Right atrium auricular region (tissue), 2 donors: ENCODE results near the gene SYT14. TPM values are rescaled to one million over a fixed set of nuclear protein-coding genes. Genes with fewer than 3 reads are reported as not detected.

ENCODE experiments used
- DNase-seq: peaks from one replicate; pipeline ENCODE4 v3.0.0-alpha.2; 2019; ENCODE audit warnings: low spot score
- H3K27ac ChIP-seq, 2 donors: fragments of 200-600 bp; sonication (generic); 1 replicate in 1 of 2; 2 replicates in 1 of 2; pipeline ENCODE4 v1.5.1; 2016 to 2019
- H3K27me3 ChIP-seq, 2 donors: fragments of 200-600 bp; sonication (generic); one replicate each; pipeline versions ENCODE4 v1.5.1 to v1.6.0; 2017 to 2019
- H3K36me3 ChIP-seq: fragments of 200-600 bp; sonication (generic); one replicate; pipeline ENCODE4 v1.5.1; 2016
- H3K4me1 ChIP-seq, 2 donors: fragments of 200-600 bp; sonication (generic); one replicate each; pipeline versions ENCODE4 v1.5.1 to v1.6.0; 2017 to 2019
- H3K4me3 ChIP-seq, 2 donors: fragments of 200-600 bp; sonication (generic); 1 replicate in 1 of 2; 2 replicates in 1 of 2; pipeline ENCODE4 v1.5.1; 2017 to 2019; ENCODE audit warnings: mild to moderate bottlenecking in 1 of 2, moderate library complexity in 1 of 2
- H3K9me3 ChIP-seq, 2 donors: fragments of 200-600 bp; sonication (generic); one replicate each; pipeline ENCODE4 v1.5.1; 2019
- total RNA-seq, 2 donors: library from RNA; depleted of rRNA; stranded (reverse); fragments of >200 nt; gene quantifications; one replicate each; pipeline ENCODE4 v1.1.0, GENCODE V29; 2016
- TF ChIP-seq, protein P1 (sequence below), 2 donors: fragments of 200-600 bp; sonication (generic); IDR thresholded peaks; one replicate each; pipeline ENCODE4 v1.5.1; 2019; ENCODE audit warnings: antibody characterized with exemption in 2 of 2

The SYT14 gene
- total RNA-seq, 2 donors from 2014 or later, result 0.04 TPM; not detected in 1

DNA sequence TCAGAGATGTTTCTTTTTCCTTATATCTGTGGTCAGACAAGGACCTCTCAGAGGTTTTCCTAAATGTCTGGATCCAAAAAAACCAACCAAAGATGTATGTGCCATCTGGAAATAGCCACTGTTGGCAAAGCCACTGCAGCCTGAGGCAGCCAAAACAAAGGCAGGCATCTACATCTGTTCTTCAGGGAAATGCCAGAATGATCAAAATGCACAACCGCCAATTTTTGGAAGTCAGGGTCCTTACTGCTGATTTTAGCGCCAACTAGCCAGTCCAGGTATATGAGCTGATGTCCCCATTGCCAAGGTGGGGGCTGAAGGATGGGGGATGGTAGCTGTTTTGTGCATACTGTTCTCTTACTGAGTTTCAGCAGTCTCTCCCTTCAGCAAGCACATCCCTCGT is 45.9 kb downstream of the SYT14 start:
- TF ChIP-seq, protein P1, sequence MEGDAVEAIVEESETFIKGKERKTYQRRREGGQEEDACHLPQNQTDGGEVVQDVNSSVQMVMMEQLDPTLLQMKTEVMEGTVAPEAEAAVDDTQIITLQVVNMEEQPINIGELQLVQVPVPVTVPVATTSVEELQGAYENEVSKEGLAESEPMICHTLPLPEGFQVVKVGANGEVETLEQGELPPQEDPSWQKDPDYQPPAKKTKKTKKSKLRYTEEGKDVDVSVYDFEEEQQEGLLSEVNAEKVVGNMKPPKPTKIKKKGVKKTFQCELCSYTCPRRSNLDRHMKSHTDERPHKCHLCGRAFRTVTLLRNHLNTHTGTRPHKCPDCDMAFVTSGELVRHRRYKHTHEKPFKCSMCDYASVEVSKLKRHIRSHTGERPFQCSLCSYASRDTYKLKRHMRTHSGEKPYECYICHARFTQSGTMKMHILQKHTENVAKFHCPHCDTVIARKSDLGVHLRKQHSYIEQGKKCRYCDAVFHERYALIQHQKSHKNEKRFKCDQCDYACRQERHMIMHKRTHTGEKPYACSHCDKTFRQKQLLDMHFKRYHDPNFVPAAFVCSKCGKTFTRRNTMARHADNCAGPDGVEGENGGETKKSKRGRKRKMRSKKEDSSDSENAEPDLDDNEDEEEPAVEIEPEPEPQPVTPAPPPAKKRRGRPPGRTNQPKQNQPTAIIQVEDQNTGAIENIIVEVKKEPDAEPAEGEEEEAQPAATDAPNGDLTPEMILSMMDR (IDR thresholded peaks at IDR 0.05), result no peak
- no peak for DNase-seq
- H3K4me1 ChIP-seq, result no peaks in the 10 kb centered on the region
- peaks cover 0 to 9% of the 10 kb centered on the region in 2 donors for H3K9me3 ChIP-seq
- H3K27ac ChIP-seq, result no peak overlapping the region
- no peaks in the 10 kb centered on the region for H3K27me3 ChIP-seq
- H3K4me3 ChIP-seq, result no peak overlapping the region
- no peaks in the 10 kb centered on the region for H3K36me3 ChIP-seq

DNA sequence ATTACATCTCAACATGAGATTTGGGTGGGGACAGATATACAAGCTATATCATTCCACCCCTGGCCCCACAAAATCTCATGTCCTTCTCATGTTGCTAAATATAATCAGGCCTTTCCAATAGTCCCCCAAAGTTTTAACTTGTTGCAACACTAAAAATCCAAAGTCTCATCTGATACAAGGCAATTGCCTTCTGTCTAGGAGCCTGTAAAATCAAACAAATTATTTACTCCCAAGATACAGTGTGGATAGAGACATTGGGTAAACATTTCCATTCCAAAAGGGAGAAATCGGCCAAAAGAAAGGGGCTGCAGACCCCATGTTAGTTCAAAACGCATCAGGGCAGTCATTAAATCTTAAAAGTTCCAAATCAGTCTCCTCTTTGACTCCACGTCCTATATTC is 47.0 kb downstream of the SYT14 start:
- Histone ChIP-seq H3K27ac (no peak overlapping the region), H3K36me3 (no peaks in the 10 kb centered on the region), H3K27me3 (no peaks in the 10 kb centered on the region), H3K9me3 (peaks cover 0 to 9% of the 10 kb centered on the region in 2 donors), H3K4me1 (no peaks in the 10 kb centered on the region), H3K4me3 (no peak overlapping the region)
- DNase-seq, result no peak
- TF ChIP-seq, protein P1 (IDR thresholded peaks at IDR 0.05), result no peak

DNA sequence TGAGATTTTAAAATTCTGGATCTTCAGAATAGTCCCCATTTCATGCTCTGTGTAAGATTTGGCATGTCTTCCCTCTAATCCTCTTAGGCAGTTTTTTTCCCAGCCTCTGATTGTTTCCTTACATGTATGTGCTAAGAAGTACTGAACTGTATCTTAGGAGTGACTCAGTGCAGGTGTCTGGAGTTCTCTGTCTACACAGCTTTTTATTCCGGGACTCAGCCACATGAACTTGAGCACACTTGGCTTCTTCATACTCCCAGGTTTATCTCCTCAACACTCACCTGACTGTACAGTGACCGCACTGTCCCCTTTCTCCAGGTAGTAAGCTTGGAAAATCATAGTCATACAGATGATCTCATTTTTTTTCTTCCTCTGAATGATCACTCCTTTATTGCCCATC is 50.7 kb downstream of the SYT14 start:
- no peaks in the 10 kb centered on the region for H3K4me1 ChIP-seq
- DNase-seq, result no peak
- H3K4me3 ChIP-seq, result no peak overlapping the region
- no peaks in the 10 kb centered on the region for H3K27me3 ChIP-seq
- TF ChIP-seq, protein P1 (IDR thresholded peaks at IDR 0.05), result no peak
- H3K27ac ChIP-seq, result no peak overlapping the region
- no peaks in the 10 kb centered on the region for H3K36me3 ChIP-seq
- H3K9me3 ChIP-seq, result peaks cover 0 to 9% of the 10 kb centered on the region in 2 donors

DNA sequence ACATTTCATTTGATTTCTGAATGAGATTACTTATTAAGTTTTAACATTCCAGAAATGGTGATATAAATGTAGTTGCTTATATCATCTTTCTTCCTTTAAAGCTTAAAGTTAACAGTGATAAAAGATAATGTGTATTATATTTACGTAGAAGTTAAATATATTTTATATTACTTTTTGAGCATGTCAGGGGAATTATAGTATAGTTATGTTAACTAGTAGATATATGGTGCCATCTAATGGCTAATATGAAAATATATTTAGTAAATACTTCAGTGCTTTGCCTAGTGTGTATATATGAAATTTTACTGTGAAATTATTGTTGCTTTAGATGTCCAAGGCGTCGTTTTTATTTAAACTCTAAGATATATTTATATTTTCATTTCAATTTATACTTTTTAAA is 51.5 kb downstream of the SYT14 start:
- Histone ChIP-seq H3K4me3 (no peak overlapping the region), H3K9me3 (peaks cover 0 to 9% of the 10 kb centered on the region in 2 donors), H3K36me3 (no peaks in the 10 kb centered on the region), H3K27me3 (no peaks in the 10 kb centered on the region), H3K27ac (no peak overlapping the region), H3K4me1 (no peaks in the 10 kb centered on the region)
- TF ChIP-seq, protein P1 (IDR thresholded peaks at IDR 0.05), result peak in 1 of 2 donors; percentile 56
- DNase-seq, result no peak

DNA sequence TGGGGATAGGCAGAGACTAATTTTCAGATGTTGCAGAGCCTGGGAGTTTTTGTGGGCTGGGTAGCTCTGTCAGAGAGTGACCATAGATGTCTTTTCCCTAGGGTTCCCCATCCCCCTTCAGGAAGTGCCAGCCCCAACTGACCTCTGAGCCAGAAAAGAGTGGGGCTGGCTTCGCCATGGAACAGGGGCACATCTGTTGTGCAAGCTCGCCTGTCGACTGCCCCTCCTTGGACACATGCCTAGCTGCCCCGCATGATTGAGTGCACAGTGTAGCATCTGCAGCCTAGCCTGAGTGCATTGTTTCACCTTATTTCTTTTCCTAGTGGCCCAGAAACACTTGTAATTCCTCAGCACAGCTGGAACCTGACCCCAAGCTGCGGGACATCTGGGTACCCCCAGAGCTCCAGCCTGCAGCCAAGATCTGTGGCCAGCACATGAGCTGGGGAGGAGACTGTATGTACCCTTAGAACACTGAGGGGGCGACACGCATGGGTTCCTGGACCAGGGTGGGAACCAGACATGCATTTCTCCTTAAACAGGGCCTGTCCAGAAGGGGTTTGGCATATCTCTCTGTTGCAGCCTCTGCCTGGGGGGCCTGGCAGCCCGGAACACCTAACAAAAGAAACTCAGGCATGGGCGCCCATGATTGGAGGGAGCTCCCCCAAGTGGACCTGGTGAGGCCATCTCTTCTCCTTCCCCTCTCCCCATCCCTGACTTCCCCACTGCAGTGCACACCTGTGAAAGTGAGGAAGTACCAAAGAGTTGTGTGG is 55.2 kb downstream of the SYT14 start:
- TF ChIP-seq, protein P1 (IDR thresholded peaks at IDR 0.05), result no peak
- H3K27me3 ChIP-seq, result no peaks in the 10 kb centered on the region
- H3K27ac ChIP-seq, result no peak overlapping the region
- H3K4me1 ChIP-seq, result no peaks in the 10 kb centered on the region
- no peak overlapping the region for H3K4me3 ChIP-seq
- H3K9me3 ChIP-seq, result no peaks in the 10 kb centered on the region
- no peak for DNase-seq
- H3K36me3 ChIP-seq, result no peaks in the 10 kb centered on the region

DNA sequence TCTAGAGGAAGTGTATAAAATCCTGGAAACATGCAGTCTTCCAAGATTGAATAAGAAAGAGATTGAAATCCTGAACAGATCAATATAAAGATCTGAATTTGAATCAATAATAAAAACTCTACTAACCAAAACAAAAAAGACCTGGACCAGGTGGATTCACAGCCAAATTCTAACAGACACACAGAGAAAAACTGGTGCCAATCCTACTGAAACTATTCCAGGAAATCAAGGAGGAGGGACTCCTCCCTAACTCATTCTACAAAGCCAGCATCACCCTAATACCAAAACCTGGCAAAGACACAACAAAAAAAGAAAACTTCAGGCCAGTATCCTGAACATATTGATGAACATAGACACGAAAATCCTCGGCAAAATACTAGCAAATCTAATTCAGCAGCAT is 58.3 kb downstream of the SYT14 start:
- H3K27me3 ChIP-seq, result no peaks in the 10 kb centered on the region
- no peaks in the 10 kb centered on the region for H3K36me3 ChIP-seq
- H3K4me3 ChIP-seq, result no peak overlapping the region
- no peak for DNase-seq
- H3K9me3 ChIP-seq, result no peaks in the 10 kb centered on the region
- no peak overlapping the region for H3K27ac ChIP-seq
- TF ChIP-seq, protein P1 (IDR thresholded peaks at IDR 0.05), result no peak
- H3K4me1 ChIP-seq, result no peaks in the 10 kb centered on the region
